GM23248 (cell line): Measurements from ENCODE around the gene DICER1. TPM values are rescaled to one million over a fixed set of nuclear protein-coding genes. Genes with fewer than 3 reads are reported as not detected.

Experiments
- DNase-seq: peaks from one replicate; pipeline ENCODE4 v3.0.0-alpha.2; 2015
- H2AFZ ChIP-seq: fragments of 200-600 bp; sonication (generic); 2 replicates; pipeline ENCODE4 v1.6.1; 2016; ENCODE audit warnings: antibody characterized with exemption
- H3F3A ChIP-seq: fragments of 200-600 bp; sonication (generic); 2 replicates; pipeline ENCODE4 v1.6.1; 2016; ENCODE audit warnings: mild to moderate bottlenecking, antibody characterized with exemption, mixed run types; ENCODE audit not compliant: insufficient read depth
- H3K27ac ChIP-seq: fragments of 200-600 bp; sonication (generic); 2 replicates; pipeline ENCODE4 v1.5.1; 2016; ENCODE audit warnings: mild to moderate bottlenecking
- H3K27me3 ChIP-seq: fragments of 200-600 bp; sonication (generic); replicated peaks from 2 replicates; pipeline ENCODE4 v1.6.1; 2016; ENCODE audit warnings: mild to moderate bottlenecking; ENCODE audit not compliant: insufficient read depth
- H3K36me3 ChIP-seq: fragments of 200-600 bp; sonication (generic); 2 replicates; pipeline ENCODE4 v1.6.1; 2016; ENCODE audit warnings: low read depth, mild to moderate bottlenecking
- H3K4me1 ChIP-seq: fragments of 200-600 bp; sonication (generic); 2 replicates; pipeline ENCODE4 v1.6.1; 2016; ENCODE audit warnings: mild to moderate bottlenecking; ENCODE audit not compliant: insufficient read depth
- H3K4me2 ChIP-seq: fragments of 200-600 bp; sonication (generic); one replicate; pipeline ENCODE4 v1.6.1; 2016; ENCODE audit warnings: mild to moderate bottlenecking; ENCODE audit not compliant: unreplicated experiment
- H3K4me3 ChIP-seq: fragments of 200-600 bp; sonication (generic); 2 replicates; pipeline ENCODE4 v1.5.1; 2016; ENCODE audit warnings: mild to moderate bottlenecking
- H3K79me2 ChIP-seq: fragments of 200-600 bp; sonication (generic); 2 replicates; pipeline ENCODE4 v1.6.1; 2016; ENCODE audit warnings: mild to moderate bottlenecking; ENCODE audit not compliant: insufficient read depth
- H3K9ac ChIP-seq: fragments of 200-600 bp; sonication (generic); 2 replicates; pipeline ENCODE4 v1.6.1; 2016; ENCODE audit warnings: mild to moderate bottlenecking
- H3K9me2 ChIP-seq: fragments of 200-600 bp; sonication (generic); 2 replicates; pipeline ENCODE4 v1.6.1; 2016; ENCODE audit warnings: mixed run types, mild to moderate bottlenecking, moderate library complexity; ENCODE audit not compliant: insufficient read depth
- H3K9me3 ChIP-seq: fragments of 200-600 bp; sonication (generic); one replicate; pipeline ENCODE4 v1.6.1; 2017; ENCODE audit warnings: low read depth
- H4K20me1 ChIP-seq: fragments of 200-600 bp; sonication (generic); 2 replicates; pipeline ENCODE4 v1.6.0; 2016; ENCODE audit not compliant: insufficient read depth
- EZH2 ChIP-seq: fragments of 200-600 bp; sonication (generic); IDR thresholded peaks from 2 replicates; pipeline ENCODE4 v1.6.1; 2018; ENCODE audit warnings: antibody characterized with exemption, mild to moderate bottlenecking; ENCODE audit not compliant: insufficient read depth, poor library complexity, severe bottlenecking
- EZH2phosphoT487 ChIP-seq: fragments of 200-600 bp; sonication (generic); IDR thresholded peaks from 2 replicates; pipeline ENCODE4 v1.6.1; 2018; ENCODE audit warnings: antibody characterized with exemption, moderate library complexity, mild to moderate bottlenecking, low read depth; ENCODE audit not compliant: insufficient read depth
- WGBS, 2 experiments: methylation state at CpG; one replicate each; pipeline ENCODE4 v1.1.6; 2015 to 2017; ENCODE audit warnings: low lambda C conversion rate in 2 of 2, low coverage in 1 of 2; ENCODE audit errors: missing lambda C conversion rate in 2 of 2; 5-methylcytosine and 5-hydroxymethylcytosine counted together
- in situ Hi-C: fragments of 300-500 bp; cut with MboI; formaldehyde crosslinking; loops from 2 replicates; pipeline ENCODE4 v1.15.0; 2020
- polyA plus RNA-seq: library from polyadenylated mRNA; unstranded; fragments of >200 nt; fragmentation: Nextera tagmentation; extraction: Ambion mirVana; gene quantifications from 2 replicates; pipeline ENCODE4 v1.2.1, GENCODE V29; 2016
- total RNA-seq: library from RNA; depleted of rRNA; stranded (reverse); fragments of >200 nt; shearing (Covaris generic); gene quantifications from 2 replicates; pipeline ENCODE4 v1.2.3, GENCODE V29; 2014

DICER1 gene
- total and polyA plus RNA-seq, 2 experiments from 2014 or later, result 9.8 to 27.6 TPM

GRCh38 chr14:95041477-95042020, 115.8 kb downstream of the DICER1 start:
- Histone ChIP-seq H3K4me3 (no peak overlapping the region), H3K9ac (no peak overlapping the region), H3K9me2 (no peaks in the 10 kb centered on the region), H3F3A (no peaks in the 10 kb centered on the region), H2AFZ (no peak overlapping the region), H4K20me1 (no peaks in the 10 kb centered on the region), H3K36me3 (no peaks in the 10 kb centered on the region), H3K27me3 (no peaks in the 10 kb centered on the region; the same call in none of the 2 replicates), H3K27ac (no peak overlapping the region), H3K9me3 (no peaks in the 10 kb centered on the region), H3K4me2 (no peak overlapping the region), H3K79me2 (no peaks in the 10 kb centered on the region), H3K4me1 (no peaks in the 10 kb centered on the region)
- no peak for TF ChIP-seq EZH2phosphoT487
- TF ChIP-seq EZH2, result no peak
- WGBS, 2 experiments, result 32 to 47% methylated on average over 5 of the region's 5 CpGs
- no peak for DNase-seq
- in situ Hi-C loops, result no loop called here

GRCh38 chr14:95040708-95041476, 116.4 kb downstream of the DICER1 start:
- Histone ChIP-seq H3K4me3 (no peak overlapping the region), H3K9me2 (no peaks in the 10 kb centered on the region), H3K36me3 (no peaks in the 10 kb centered on the region), H3K79me2 (no peaks in the 10 kb centered on the region), H4K20me1 (no peaks in the 10 kb centered on the region), H3K27ac (no peak overlapping the region), H3K4me1 (no peaks in the 10 kb centered on the region), H3K4me2 (no peak overlapping the region), H3K9ac (no peak overlapping the region), H3K27me3 (no peaks in the 10 kb centered on the region; the same call in none of the 2 replicates), H2AFZ (no peak overlapping the region), H3F3A (no peaks in the 10 kb centered on the region), H3K9me3 (no peaks in the 10 kb centered on the region)
- in situ Hi-C loops, result no loop called here
- 32 to 34% methylated on average over 9 of the region's 9 CpGs for WGBS, 2 experiments
- no peak for TF ChIP-seq EZH2
- no peak for TF ChIP-seq EZH2phosphoT487
- peak; percentile 9 for DNase-seq

GRCh38 chr14:95039993-95040348, 117.4 kb downstream of the DICER1 start:
- no peaks in the 10 kb centered on the region for H3K36me3 ChIP-seq
- no peaks in the 10 kb centered on the region for H4K20me1 ChIP-seq
- H3K27ac ChIP-seq, result no peak overlapping the region
- TF ChIP-seq EZH2phosphoT487 (no peak), EZH2 (no peak)
- no peaks in the 10 kb centered on the region for H3K79me2 ChIP-seq
- no peaks in the 10 kb centered on the region; the same call in none of the 2 replicates for H3K27me3 ChIP-seq
- H3F3A ChIP-seq, result no peaks in the 10 kb centered on the region
- H2AFZ ChIP-seq, result no peak overlapping the region
- no peak overlapping the region for H3K4me3 ChIP-seq
- in situ Hi-C loops, result no loop called here
- H3K9ac ChIP-seq, result no peak overlapping the region
- WGBS, 2 experiments, result 62 to 65% methylated on average over 4 of the region's 4 CpGs
- DNase-seq, result no peak
- H3K4me2 ChIP-seq, result no peak overlapping the region
- H3K9me3 ChIP-seq, result no peaks in the 10 kb centered on the region
- no peaks in the 10 kb centered on the region for H3K9me2 ChIP-seq
- no peaks in the 10 kb centered on the region for H3K4me1 ChIP-seq

GRCh38 chr14:95039259-95039992, 117.9 kb downstream of the DICER1 start:
- no peaks in the 10 kb centered on the region for H3K9me3 ChIP-seq
- in situ Hi-C loops, result no loop called here
- H4K20me1 ChIP-seq, result no peaks in the 10 kb centered on the region
- no peak overlapping the region for H2AFZ ChIP-seq
- H3K4me1 ChIP-seq, result no peaks in the 10 kb centered on the region
- H3K4me3 ChIP-seq, result no peak overlapping the region
- H3K79me2 ChIP-seq, result no peaks in the 10 kb centered on the region
- no peak overlapping the region for H3K4me2 ChIP-seq
- 38% methylated on average over 17 of the region's 17 CpGs for WGBS, 2 experiments
- no peaks in the 10 kb centered on the region for H3K9me2 ChIP-seq
- H3K27me3 ChIP-seq, result no peaks in the 10 kb centered on the region; the same call in none of the 2 replicates
- H3K9ac ChIP-seq, result no peak overlapping the region
- no peaks in the 10 kb centered on the region for H3K36me3 ChIP-seq
- H3K27ac ChIP-seq, result no peak overlapping the region
- H3F3A ChIP-seq, result no peaks in the 10 kb centered on the region
- no peak for DNase-seq
- no peak for TF ChIP-seq EZH2
- TF ChIP-seq EZH2phosphoT487, result no peak
